ENCODE data around the gene FAM186B.

Gene FAM186B

DNA sequence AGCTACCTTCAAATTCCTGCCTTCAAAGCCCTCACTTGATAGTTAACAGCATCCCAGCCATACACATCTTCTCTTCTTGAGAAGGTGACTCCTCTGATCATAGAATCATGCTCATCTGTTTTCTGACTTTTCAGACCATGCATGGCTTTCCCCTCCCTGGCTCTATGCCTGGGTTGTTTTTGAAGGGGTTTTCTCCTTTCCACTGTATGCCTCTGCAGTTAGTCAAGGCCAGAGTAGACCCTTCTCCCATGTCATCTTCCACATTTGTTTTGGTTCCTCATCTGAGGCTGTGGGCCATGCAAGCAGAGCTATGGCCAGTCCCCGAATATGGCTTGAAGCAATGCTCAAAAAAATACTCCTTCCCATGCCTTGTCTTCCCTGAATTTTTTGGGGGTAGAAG is 23.2 kb downstream of the FAM186B start:
- TF ChIP-seq CTCF (IDR thresholded peaks at IDR 0.05; ENCODE audit: borderline replicate concordance, extremely low read depth, low read length, poor library complexity, severe bottlenecking) = no peak
- Histone ChIP-seq H4K20me1 (ENCODE audit: insufficient read depth, low read length) (peaks cover 15% of the 10 kb centered on the region), H2AFZ (ENCODE audit: low read depth, low read length) (no peak overlapping the region)

GRCh38 chr12:49580572-49581535 is 24.6 kb downstream of the FAM186B start:
- DNase-seq = peak; percentile 66
- Histone ChIP-seq H3K4me3 (ENCODE audit: low read depth in 1 of 2, low read length in 2 of 2) (no peak overlapping the region), H3K27ac (ENCODE audit: low read length) (no peak overlapping the region)

More for the DNA sequence above, 23.2 kb downstream of the FAM186B start:
- Histone ChIP-seq H3K4me1 (ENCODE audit: insufficient read depth, low read length) (no peaks in the 10 kb centered on the region), H3K9ac (ENCODE audit: low read depth, low read length) (no peak overlapping the region), H3K79me2 (ENCODE audit: insufficient read depth, low read length) (no peaks in the 10 kb centered on the region; the same call in 1 of the 2 replicates), H3K4me2 (ENCODE audit: insufficient read depth, low read length) (no peak overlapping the region), H3K36me3 (ENCODE audit: insufficient read depth, low read length) (peaks cover 23% of the 10 kb centered on the region; the same call in 1 of the 2 replicates), H3K9me3 (ENCODE audit: insufficient read depth, low read length, severe bottlenecking) (no peaks in the 10 kb centered on the region), H3K4me3 (ENCODE audit: low read depth in 1 of 2, low read length in 2 of 2) (no peak overlapping the region), H3K27me3 (ENCODE audit: insufficient read depth, low read length, poor library complexity) (no peaks in the 10 kb centered on the region), H3K27ac (ENCODE audit: low read length) (no peak overlapping the region)
- no peak for DNase-seq
- no peak for ATAC-seq (ENCODE audit: insufficient read depth, low read depth)

DNA sequence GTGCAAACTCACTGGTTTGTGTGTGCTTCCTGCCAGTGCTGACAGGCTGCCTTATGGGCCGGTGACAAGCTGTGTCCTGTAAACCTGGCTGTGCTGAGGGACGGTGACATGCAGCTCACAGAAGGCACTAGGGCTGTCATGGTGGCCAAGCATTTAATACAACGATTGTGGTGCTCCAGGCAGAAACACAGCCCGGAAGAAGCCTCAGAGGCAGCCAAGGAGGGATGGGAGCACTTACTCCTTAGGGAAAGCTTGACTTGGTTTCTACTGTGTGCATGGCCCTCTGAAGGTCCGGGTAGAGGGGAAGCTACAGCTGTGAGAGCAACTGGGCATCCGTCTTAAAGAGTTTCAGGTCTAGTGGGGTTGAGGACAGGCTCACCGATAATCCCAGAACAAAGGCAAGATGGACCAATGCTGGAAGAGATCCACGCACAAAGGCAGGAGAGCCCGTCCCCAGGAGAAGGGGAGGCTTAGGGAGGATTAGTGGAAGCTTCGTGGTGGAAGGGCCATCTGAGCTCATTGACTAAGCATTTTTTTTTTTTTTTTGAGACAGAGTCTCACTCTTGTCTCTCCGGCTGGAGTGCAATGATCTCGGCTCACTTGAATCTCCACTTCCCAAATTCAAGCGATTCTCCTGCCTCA is 26.8 kb downstream of the FAM186B start:
- Histone ChIP-seq H3K79me2 (ENCODE audit: insufficient read depth, low read length) (no peaks in the 10 kb centered on the region; the same call in 1 of the 2 replicates), H2AFZ (ENCODE audit: low read depth, low read length) (no peak overlapping the region), H3K36me3 (ENCODE audit: insufficient read depth, low read length) (peaks cover 9% of the 10 kb centered on the region; the same call in 1 of the 2 replicates), H3K27ac (ENCODE audit: low read length) (no peak overlapping the region), H3K4me2 (ENCODE audit: insufficient read depth, low read length) (no peak overlapping the region), H4K20me1 (ENCODE audit: insufficient read depth, low read length) (peaks cover 14% of the 10 kb centered on the region), H3K9me3 (ENCODE audit: insufficient read depth, low read length, severe bottlenecking) (no peaks in the 10 kb centered on the region), H3K4me3 (ENCODE audit: low read depth in 1 of 2, low read length in 2 of 2) (no peak overlapping the region), H3K9ac (ENCODE audit: low read depth, low read length) (no peak overlapping the region), H3K4me1 (ENCODE audit: insufficient read depth, low read length) (no peaks in the 10 kb centered on the region), H3K27me3 (ENCODE audit: insufficient read depth, low read length, poor library complexity) (no peaks in the 10 kb centered on the region)
- DNase-seq (no peak), ATAC-seq (ENCODE audit: insufficient read depth, low read depth) (no peak)
- TF ChIP-seq EZH2 (IDR thresholded peaks at IDR 0.05; ENCODE audit: borderline replicate concordance, low read depth, low read length, severe bottlenecking) = no peak
- no peak for TF ChIP-seq CTCF (IDR thresholded peaks at IDR 0.05; ENCODE audit: borderline replicate concordance, extremely low read depth, low read length, poor library complexity, severe bottlenecking)

More at GRCh38 chr12:49580572-49581535, 24.6 kb downstream of the FAM186B start:
- Histone ChIP-seq H3K4me2 (ENCODE audit: insufficient read depth, low read length) (no peak overlapping the region), H3K9me3 (ENCODE audit: insufficient read depth, low read length, severe bottlenecking) (no peaks in the 10 kb centered on the region), H4K20me1 (ENCODE audit: insufficient read depth, low read length) (peaks cover 15% of the 10 kb centered on the region), H3K79me2 (ENCODE audit: insufficient read depth, low read length) (no peaks in the 10 kb centered on the region; the same call in 1 of the 2 replicates), H3K36me3 (ENCODE audit: insufficient read depth, low read length) (peaks cover 22% of the 10 kb centered on the region; the same call in 1 of the 2 replicates), H3K9ac (ENCODE audit: low read depth, low read length) (no peak overlapping the region), H2AFZ (ENCODE audit: low read depth, low read length) (no peak overlapping the region), H3K4me1 (ENCODE audit: insufficient read depth, low read length) (no peaks in the 10 kb centered on the region), H3K27me3 (ENCODE audit: insufficient read depth, low read length, poor library complexity) (no peaks in the 10 kb centered on the region)
- no peak for TF ChIP-seq EZH2 (IDR thresholded peaks at IDR 0.05; ENCODE audit: borderline replicate concordance, low read depth, low read length, severe bottlenecking)
- peak; percentile 85 for TF ChIP-seq CTCF (IDR thresholded peaks at IDR 0.05; ENCODE audit: borderline replicate concordance, extremely low read depth, low read length, poor library complexity, severe bottlenecking)
- peak; percentile 86 for ATAC-seq (ENCODE audit: insufficient read depth, low read depth)
